Esophagus squamous epithelium (tissue), 4 donors: Measurements from ENCODE around the gene CFAP77.

Source experiments
- CTCF ChIP-seq, 6 experiments: fragments of 450-650 bp in 4 of 6; fragments of 200-600 bp in 2 of 6; sonication (generic) in 2 of 6; IDR thresholded peaks; one replicate each; pipeline ENCODE4 v1.5.1; 2016 to 2019; ENCODE audit warnings: antibody characterized with exemption in 6 of 6, mild to moderate bottlenecking in 4 of 6, moderate library complexity in 4 of 6
- POLR2A ChIP-seq, 4 donors: fragments of 450-650 bp; IDR thresholded peaks; one replicate each; pipeline ENCODE4 v1.6.1; 2017; ENCODE audit warnings: antibody characterized with exemption in 4 of 4, mild to moderate bottlenecking in 4 of 4, moderate library complexity in 3 of 4

- no peak for TF ChIP-seq CTCF (IDR thresholded peaks at IDR 0.05)
- TF ChIP-seq POLR2A (IDR thresholded peaks at IDR 0.05): no peak
Observed at GRCh38 chr9:132505991-132506655, 96.1 kb downstream of the CFAP77 start.
